Measurements from ENCODE around the gene PPP1R37. TPM values are rescaled to one million over a fixed set of nuclear protein-coding genes. Genes with fewer than 3 reads are reported as not detected.

The PPP1R37 gene
- total RNA-seq, 1 donor = 53.6 TPM

- Histone ChIP-seq H3K36me3 (ENCODE audit: insufficient read depth, low read length) (no peaks in the 10 kb centered on the region), H3K4me3 (ENCODE audit: insufficient read depth, low read length) (no peak overlapping the region), H3K79me2 (ENCODE audit: insufficient read depth, low read length) (no peaks in the 10 kb centered on the region), H3K9me3 (ENCODE audit: low read depth, low read length) (no peaks in the 10 kb centered on the region), H3K4me1 (ENCODE audit: insufficient read depth, low read length) (no peaks in the 10 kb centered on the region), H3K4me2 (ENCODE audit: insufficient read depth, low read length) (no peak overlapping the region), H4K20me1 (ENCODE audit: insufficient read depth, low read length) (no peaks in the 10 kb centered on the region), H3K27ac (ENCODE audit: low read depth, low read length) (no peak overlapping the region), H2AFZ (ENCODE audit: low read length) (no peak overlapping the region), H3K27me3 (ENCODE audit: insufficient read depth, low read length) (no peaks in the 10 kb centered on the region)
- TF ChIP-seq, protein P1, sequence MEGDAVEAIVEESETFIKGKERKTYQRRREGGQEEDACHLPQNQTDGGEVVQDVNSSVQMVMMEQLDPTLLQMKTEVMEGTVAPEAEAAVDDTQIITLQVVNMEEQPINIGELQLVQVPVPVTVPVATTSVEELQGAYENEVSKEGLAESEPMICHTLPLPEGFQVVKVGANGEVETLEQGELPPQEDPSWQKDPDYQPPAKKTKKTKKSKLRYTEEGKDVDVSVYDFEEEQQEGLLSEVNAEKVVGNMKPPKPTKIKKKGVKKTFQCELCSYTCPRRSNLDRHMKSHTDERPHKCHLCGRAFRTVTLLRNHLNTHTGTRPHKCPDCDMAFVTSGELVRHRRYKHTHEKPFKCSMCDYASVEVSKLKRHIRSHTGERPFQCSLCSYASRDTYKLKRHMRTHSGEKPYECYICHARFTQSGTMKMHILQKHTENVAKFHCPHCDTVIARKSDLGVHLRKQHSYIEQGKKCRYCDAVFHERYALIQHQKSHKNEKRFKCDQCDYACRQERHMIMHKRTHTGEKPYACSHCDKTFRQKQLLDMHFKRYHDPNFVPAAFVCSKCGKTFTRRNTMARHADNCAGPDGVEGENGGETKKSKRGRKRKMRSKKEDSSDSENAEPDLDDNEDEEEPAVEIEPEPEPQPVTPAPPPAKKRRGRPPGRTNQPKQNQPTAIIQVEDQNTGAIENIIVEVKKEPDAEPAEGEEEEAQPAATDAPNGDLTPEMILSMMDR (IDR thresholded peaks at IDR 0.05; ENCODE audit: extremely low read depth, low read depth, low read length) = no peak
- peak; percentile 37 for DNase-seq (ENCODE audit: insufficient read length, low spot score, missing footprints)
These were observed 102.8 kb downstream of the PPP1R37 start for GRCh38 chr19:45195764-45196163.

Small RNAs within 50 kb of the gene (small RNA-seq; reads per million reads assigned to genes)
- not detected for gene RNU6-611P

Other genes starting within 250 kb of the PPP1R37 start
- gene NECTIN2, start 246.9 kb upstream of the PPP1R37 start, total RNA-seq = 38.9 and 46.0 TPM in 2 replicates
- 28.3 and 31.8 TPM in 2 replicates for gene TOMM40, start 201.9 kb upstream of the PPP1R37 start, total RNA-seq
- gene APOE, start 187.4 kb upstream of the PPP1R37 start, total RNA-seq = 44.5 and 46.6 TPM in 2 replicates
- 1.2 and 1.4 TPM in 2 replicates for gene APOC1, start 178.6 kb upstream of the PPP1R37 start, total RNA-seq
- not detected in 2 replicates for gene APOC4, start 150.9 kb upstream of the PPP1R37 start, total RNA-seq
- gene APOC2, start 147.1 kb upstream of the PPP1R37 start, total RNA-seq = not detected in 2 replicates
- gene CLPTM1, start 137.8 kb upstream of the PPP1R37 start, total RNA-seq = 45.2 and 61.3 TPM in 2 replicates
- gene RELB, start 91.7 kb upstream of the PPP1R37 start, total RNA-seq = 8.5 and 9.8 TPM in 2 replicates
- 17.0 and 17.1 TPM in 2 replicates for gene CLASRP, start 54.1 kb upstream of the PPP1R37 start, total RNA-seq
- under 0.01 TPM in 1 of 2 replicates, not detected in the other for gene ZNF296, start 16.7 kb upstream of the PPP1R37 start, total RNA-seq
- gene GEMIN7, start 13.9 kb upstream of the PPP1R37 start, total RNA-seq = 8.3 and 14.8 TPM in 2 replicates
- gene NKPD1, start 67.8 kb downstream of the PPP1R37 start, total RNA-seq = 0.29 TPM in 1 of 2 replicates, not detected in the other
- 13.8 and 17.4 TPM in 2 replicates for gene TRAPPC6A, start 85.1 kb downstream of the PPP1R37 start, total RNA-seq
- 7.2 and 10.0 TPM in 2 replicates for gene BLOC1S3, start 85.6 kb downstream of the PPP1R37 start, total RNA-seq
- gene EXOC3L2, start 152.2 kb downstream of the PPP1R37 start, total RNA-seq = not detected in 2 replicates
- gene MARK4, start 158.1 kb downstream of the PPP1R37 start, total RNA-seq = 16.2 and 18.1 TPM in 2 replicates
- gene CKM, start 229.7 kb downstream of the PPP1R37 start, total RNA-seq = under 0.01 and 0.36 TPM in 2 replicates
- gene KLC3, start 247.6 kb downstream of the PPP1R37 start, total RNA-seq = 0.29 and 0.72 TPM in 2 replicates

Measured in osteoblast (primary cell).